K562 (cell line): ENCODE results near the gene GP1BA. TPM values are rescaled to one million over a fixed set of nuclear protein-coding genes. Genes with fewer than 3 reads are reported as not detected.

Experiments
- CCAR2 ChIP-seq: fragments of 200-400 bp; formaldehyde crosslinking; IDR thresholded peaks from 2 replicates; pipeline ENCODE4 v1.6.1; 2017; ENCODE audit warnings: mild to moderate bottlenecking, low read depth, low read length
- CEBPZ ChIP-seq: fragments of 150-350 bp; IDR thresholded peaks from 2 replicates; pipeline ENCODE4 v1.6.1; 2014; ENCODE audit warnings: low read depth, mild to moderate bottlenecking, low read length, borderline replicate concordance
- CTCFL ChIP-seq: IDR thresholded peaks from 2 replicates; pipeline ENCODE4 v1.6.1; 2011; ENCODE audit warnings: borderline replicate concordance, low read depth, mild to moderate bottlenecking, moderate library complexity, low read length; ENCODE audit not compliant: insufficient read depth, poor library complexity, severe bottlenecking
- EGR1 ChIP-seq: fragments of 450-650 bp; conservative IDR thresholded peaks from 2 replicates; pipeline ENCODE4 v1.6.1; 2017; ENCODE audit warnings: mild to moderate bottlenecking
- FIP1L1 ChIP-seq: fragments of 200-400 bp; formaldehyde crosslinking; IDR thresholded peaks from 2 replicates; pipeline ENCODE4 v1.6.1; 2018; ENCODE audit warnings: mild to moderate bottlenecking, low read depth, low read length; ENCODE audit not compliant: poor library complexity, severe bottlenecking
- RBBP5 ChIP-seq: fragments of 200-600 bp; sonication (generic); IDR thresholded peaks from 2 replicates; pipeline ENCODE4 v1.6.1; 2012; ENCODE audit warnings: borderline replicate concordance, mild to moderate bottlenecking, low read length, control low read depth, inconsistent platforms; ENCODE audit not compliant: insufficient read depth, poor library complexity, severe bottlenecking
- RFX7 ChIP-seq: fragments of 250-450 bp; sonication (Bioruptor Pico); IDR thresholded peaks from 2 replicates; pipeline ENCODE4 v1.5.1; 2021; ENCODE audit warnings: mild to moderate bottlenecking
- SRSF1 ChIP-seq: fragments of 200-400 bp; formaldehyde crosslinking; IDR thresholded peaks from 2 replicates; pipeline ENCODE4 v1.6.1; 2017; ENCODE audit warnings: mild to moderate bottlenecking, low read depth, low read length, moderate library complexity
- ZNF507 ChIP-seq: conservative IDR thresholded peaks from 2 replicates; pipeline ENCODE4 v1.6.1; 2017; ENCODE audit warnings: missing genetic modification characterization, missing compliant biosample characterization
- ZNF696 ChIP-seq: fragments of 250-450 bp; sonication (Bioruptor Pico); conservative IDR thresholded peaks from 2 replicates; pipeline ENCODE4 v1.4.0; 2020; ENCODE audit warnings: mild to moderate bottlenecking, moderate library complexity
- polyA plus RNA-seq, 8 experiments: library from polyadenylated mRNA; depleted of rRNA in 4 of 8; stranded (reverse) in 5 of 8; unstranded in 3 of 8; fragments of >200 nt; fragmentation: Nextera tagmentation in 2 of 8; fragmentation: Illumina TruSeq in 1 of 8; extraction: Ambion mirVana in 2 of 8; extraction: Trizol in 1 of 8; gene quantifications; 2 replicates each; pipeline versions ENCODE4 v1.2.1 to v1.2.3, GENCODE V29; 2011 to 2014; ENCODE audit warnings: inconsistent platforms in 1 of 8, missing spikeins in 1 of 8
- total RNA-seq, 7 experiments: library from RNA; depleted of rRNA in 6 of 7; stranded (reverse); fragments of >200 nt in 6 of 7; fragmentation: Illumina TruSeq in 2 of 7; extraction: Trizol in 2 of 7; gene quantifications; 2 replicates each; pipeline versions ENCODE4 v1.2.1 to v1.2.3, GENCODE V29; 2011 to 2021; ENCODE audit warnings: low replicate concordance in 1 of 7
- TF ChIP-seq, protein P1 (sequence below): IDR thresholded peaks from 3 replicates; pipeline ENCODE4 v1.6.1; 2011; ENCODE audit warnings: borderline replicate concordance, mild to moderate bottlenecking; ENCODE audit not compliant: insufficient read length, insufficient read depth
- TF ChIP-seq, protein P2 (sequence below): fragments of 450-650 bp; formaldehyde crosslinking; IDR thresholded peaks from 2 replicates; pipeline ENCODE4 v1.4.0; 2022; ENCODE audit warnings: mild to moderate bottlenecking, moderate library complexity
- TF ChIP-seq, protein P3 (sequence below), 2 experiments: IDR thresholded peaks in 1 of 2; conservative IDR thresholded peaks in 1 of 2; 2 replicates each; pipeline ENCODE4 v1.6.1; 2016; ENCODE audit warnings: low read depth in 2 of 2, mild to moderate bottlenecking in 1 of 2, missing compliant biosample characterization in 1 of 2, missing genetic modification characterization in 1 of 2, moderate library complexity in 1 of 2
- TF ChIP-seq, protein P4 (sequence below): sonication (generic); formaldehyde crosslinking; IDR thresholded peaks from 2 replicates; pipeline ENCODE4 v1.9.0; 2022; ENCODE audit warnings: mild to moderate bottlenecking, missing genetic modification reagents

GP1BA gene
- total and polyA plus RNA-seq, 9 of the 15 experiments (the other 6 are each of a cell fraction or from before 2014, with no cell fraction given) = 0.01 TPM; not detected in 8

DNA sequence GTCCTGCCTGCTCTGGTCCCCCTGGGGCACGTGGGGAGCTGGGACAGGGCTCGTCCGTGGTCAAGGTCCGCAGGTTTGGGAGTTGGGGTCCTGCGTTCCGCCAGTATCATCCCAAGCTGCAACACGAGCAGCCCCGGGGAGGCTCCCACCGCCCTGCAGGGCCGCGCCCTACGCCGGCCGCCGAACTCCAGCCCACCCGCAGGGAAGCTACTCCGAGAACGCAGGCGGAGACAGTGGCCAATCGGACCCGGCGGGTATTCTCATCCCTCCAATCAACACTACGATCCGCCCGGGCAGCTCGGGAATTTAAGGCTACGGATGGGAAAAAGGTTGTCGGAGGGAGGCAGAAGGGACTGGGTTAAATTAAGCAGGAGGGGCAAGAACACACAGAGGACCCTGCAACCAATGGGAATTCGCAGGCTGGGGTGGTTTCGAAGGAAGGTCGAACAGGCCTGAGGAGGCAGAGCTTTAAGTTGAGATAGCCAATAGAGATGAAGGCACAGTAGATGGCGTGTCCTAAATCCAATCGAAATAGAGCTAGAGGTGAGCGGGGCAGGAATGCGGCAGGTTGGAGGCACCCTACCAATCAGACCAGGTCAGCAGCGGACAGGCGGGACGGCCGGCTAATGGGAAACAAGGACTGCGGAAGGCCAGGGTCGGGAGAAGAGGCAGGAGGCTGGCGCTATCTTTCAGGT is 34.9 kb downstream of the GP1BA start (continued):
- TF ChIP-seq CEBPZ (peak; percentile 96), CTCFL (no peak), EGR1 (no peak), CCAR2 (no peak), ZNF507 (tag) (no peak), ZNF696 (CRISPR knock-in tag) (no peak), FIP1L1 (no peak), SRSF1 (no peak), RFX7 (no peak), RBBP5 (peak; percentile 32)
- TF ChIP-seq, protein P1, sequence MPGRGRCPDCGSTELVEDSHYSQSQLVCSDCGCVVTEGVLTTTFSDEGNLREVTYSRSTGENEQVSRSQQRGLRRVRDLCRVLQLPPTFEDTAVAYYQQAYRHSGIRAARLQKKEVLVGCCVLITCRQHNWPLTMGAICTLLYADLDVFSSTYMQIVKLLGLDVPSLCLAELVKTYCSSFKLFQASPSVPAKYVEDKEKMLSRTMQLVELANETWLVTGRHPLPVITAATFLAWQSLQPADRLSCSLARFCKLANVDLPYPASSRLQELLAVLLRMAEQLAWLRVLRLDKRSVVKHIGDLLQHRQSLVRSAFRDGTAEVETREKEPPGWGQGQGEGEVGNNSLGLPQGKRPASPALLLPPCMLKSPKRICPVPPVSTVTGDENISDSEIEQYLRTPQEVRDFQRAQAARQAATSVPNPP = no peak
- TF ChIP-seq, protein P2, sequence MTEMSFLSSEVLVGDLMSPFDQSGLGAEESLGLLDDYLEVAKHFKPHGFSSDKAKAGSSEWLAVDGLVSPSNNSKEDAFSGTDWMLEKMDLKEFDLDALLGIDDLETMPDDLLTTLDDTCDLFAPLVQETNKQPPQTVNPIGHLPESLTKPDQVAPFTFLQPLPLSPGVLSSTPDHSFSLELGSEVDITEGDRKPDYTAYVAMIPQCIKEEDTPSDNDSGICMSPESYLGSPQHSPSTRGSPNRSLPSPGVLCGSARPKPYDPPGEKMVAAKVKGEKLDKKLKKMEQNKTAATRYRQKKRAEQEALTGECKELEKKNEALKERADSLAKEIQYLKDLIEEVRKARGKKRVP = no peak
- TF ChIP-seq, protein P3, sequence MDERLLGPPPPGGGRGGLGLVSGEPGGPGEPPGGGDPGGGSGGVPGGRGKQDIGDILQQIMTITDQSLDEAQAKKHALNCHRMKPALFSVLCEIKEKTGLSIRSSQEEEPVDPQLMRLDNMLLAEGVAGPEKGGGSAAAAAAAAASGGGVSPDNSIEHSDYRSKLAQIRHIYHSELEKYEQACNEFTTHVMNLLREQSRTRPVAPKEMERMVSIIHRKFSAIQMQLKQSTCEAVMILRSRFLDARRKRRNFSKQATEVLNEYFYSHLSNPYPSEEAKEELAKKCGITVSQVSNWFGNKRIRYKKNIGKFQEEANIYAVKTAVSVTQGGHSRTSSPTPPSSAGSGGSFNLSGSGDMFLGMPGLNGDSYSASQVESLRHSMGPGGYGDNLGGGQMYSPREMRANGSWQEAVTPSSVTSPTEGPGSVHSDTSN (CRISPR knock-in tag; IDR thresholded peaks at IDR 0.05; ENCODE audit: low read depth) = peak; percentile 89
- TF ChIP-seq, protein P3 (tag; conservative IDR thresholded peaks at IDR 0.05; ENCODE audit: low read depth) = peak; percentile 99
- TF ChIP-seq, protein P4, sequence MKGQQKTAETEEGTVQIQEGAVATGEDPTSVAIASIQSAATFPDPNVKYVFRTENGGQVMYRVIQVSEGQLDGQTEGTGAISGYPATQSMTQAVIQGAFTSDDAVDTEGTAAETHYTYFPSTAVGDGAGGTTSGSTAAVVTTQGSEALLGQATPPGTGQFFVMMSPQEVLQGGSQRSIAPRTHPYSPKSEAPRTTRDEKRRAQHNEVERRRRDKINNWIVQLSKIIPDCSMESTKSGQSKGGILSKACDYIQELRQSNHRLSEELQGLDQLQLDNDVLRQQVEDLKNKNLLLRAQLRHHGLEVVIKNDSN (CRISPR knock-in tag) = no peak; the same call in 1 of the 2 replicates
